Endometrial microvascular endothelial cells (primary cell): ENCODE results near the gene PALM. TPM values are rescaled to one million over a fixed set of nuclear protein-coding genes. Genes with fewer than 3 reads are reported as not detected.
"Not testable (repeated sequence)": the region's sequence is repeated elsewhere in the genome, so short reads cannot be mapped to it uniquely, and the experiment has no call there.

Experiments used
- in situ Hi-C: cut with HindIII; loops from 2 replicates; pipeline ENCODE4 v1.10.0; 2017; ENCODE audit warnings: low sequenced_read_pairs, low pct_unique_long_range_greater_than_20kb; ENCODE audit errors: inconsistent ontology term
- total RNA-seq: library from RNA; depleted of rRNA; stranded (reverse); fragments of >200 nt; gene quantifications from one replicate; pipeline ENCODE4 v1.2.3, GENCODE V29; 2015; ENCODE audit errors: inconsistent ontology term

The PALM gene
- total RNA-seq, 1 donor from 2014 or later, result not detected

DNA sequence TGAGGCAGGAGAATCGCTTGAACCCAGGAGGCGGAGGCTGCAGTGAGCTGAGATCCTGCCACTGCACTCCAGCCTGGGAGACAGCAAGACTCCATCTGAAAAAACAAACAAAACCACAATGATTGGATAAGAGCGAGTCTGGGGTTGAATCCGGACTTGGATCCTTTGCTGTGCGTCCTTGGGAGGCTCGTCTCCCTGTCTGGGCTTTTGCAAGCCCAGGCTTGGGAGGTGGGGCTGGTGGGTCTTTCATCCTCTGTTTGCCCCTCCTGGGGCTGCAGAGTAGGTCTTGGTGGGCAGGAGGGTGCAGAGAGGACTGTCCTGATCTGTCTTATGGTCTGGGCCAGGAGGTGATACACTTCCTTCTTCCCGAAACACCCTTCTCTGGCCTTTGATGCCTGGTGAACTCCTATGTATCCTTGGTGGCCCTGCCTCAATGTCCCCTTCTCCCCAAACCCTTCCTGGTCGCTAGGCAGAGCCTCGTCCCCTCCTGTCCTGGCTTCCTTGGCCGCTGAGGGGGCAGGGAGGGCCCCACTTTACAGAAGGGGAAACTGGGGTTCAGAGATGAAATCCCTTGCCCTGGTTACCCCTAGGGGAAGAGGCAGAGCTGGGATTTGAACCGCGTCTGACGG, 16.8 kb downstream of the PALM start:
- in situ Hi-C loops, result no loop called here

DNA sequence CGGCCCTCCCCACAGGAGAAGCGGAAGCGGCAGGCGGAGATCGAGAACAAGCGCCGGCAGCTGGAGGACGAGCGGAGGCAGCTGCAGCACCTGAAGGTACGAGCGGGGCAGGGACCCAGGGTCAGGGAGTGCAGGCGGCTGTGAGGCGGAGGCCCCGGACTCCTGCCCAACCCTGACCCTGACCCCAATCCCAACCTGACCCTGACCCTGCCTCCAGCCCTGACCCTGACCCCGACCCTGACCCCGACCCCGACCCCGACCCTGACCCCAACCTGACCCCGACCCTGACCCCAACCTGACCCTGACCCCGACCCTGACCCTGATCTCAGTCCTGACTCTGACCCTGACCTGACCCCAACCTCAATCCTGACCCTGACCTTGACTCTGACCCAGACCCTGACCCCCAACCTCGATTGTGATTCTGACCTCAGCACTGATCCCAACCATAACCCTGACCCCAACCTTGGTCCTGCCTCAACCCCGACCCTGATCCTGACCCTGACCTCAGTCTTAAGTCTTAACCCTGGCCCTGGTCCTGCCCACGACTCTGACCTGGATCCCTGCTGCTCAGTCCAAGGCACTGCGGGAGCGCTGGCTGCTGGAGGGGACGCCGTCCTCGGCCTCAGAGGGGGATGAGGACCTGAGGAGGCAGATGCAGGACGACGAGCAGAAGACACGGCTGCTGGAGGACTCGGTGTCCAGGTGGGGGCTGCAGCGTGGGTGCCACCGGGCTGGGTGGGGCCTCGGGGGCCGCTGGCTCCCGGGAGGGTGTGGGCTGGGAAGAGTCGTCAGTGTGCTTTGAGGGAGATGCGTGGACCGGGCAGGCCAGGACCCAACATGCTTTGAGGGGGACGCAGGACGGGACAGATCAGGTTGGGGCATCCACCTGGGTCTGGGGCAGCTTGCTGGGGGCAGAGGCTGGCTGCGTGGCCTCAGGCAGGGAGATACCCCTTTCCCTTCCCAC, 18.5 kb downstream of the PALM start:
- in situ Hi-C loops, result no loop called here

DNA sequence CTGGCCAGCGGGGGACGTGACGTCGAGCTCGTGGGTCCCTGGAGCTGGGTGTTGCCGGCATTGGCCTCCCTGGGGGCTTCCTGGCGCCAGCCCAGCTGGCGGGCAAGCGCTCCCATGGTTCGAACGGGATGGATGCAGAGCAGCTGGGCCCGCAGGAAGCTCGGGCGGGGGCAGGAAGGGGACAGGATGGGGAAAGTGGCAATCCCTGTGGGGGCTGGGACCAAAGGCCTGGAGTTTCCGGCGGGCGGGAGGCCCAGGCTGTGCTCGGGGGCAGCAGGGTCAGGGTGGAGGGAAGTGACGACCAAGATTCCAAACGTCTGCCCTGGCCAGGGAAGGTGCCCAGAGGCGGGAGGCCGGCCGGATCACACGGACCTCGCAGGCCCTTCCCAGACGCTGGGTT, 19.3 kb downstream of the PALM start:
- in situ Hi-C loops, result no loop called here

DNA sequence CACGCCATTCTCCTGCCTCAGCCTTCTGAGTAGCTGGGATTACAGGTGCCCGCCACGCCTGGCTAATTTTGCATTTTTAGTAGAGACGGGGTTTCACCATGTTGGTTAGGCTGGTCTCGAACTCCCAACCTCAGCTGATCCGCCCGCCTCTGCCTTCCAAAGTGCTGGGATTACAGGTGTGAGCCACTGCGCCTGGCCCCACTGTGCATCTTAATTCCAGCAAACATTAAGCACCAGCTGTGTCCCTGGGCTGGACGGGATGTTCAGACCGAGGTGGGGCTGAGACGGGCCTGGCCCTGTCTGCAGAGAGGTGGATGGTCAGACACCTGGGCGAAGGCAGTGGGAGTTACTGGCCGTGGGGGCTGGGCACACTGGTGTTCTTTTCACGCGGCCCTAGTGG, 20.8 kb downstream of the PALM start:
- in situ Hi-C loops, result not testable (repeated sequence)

DNA sequence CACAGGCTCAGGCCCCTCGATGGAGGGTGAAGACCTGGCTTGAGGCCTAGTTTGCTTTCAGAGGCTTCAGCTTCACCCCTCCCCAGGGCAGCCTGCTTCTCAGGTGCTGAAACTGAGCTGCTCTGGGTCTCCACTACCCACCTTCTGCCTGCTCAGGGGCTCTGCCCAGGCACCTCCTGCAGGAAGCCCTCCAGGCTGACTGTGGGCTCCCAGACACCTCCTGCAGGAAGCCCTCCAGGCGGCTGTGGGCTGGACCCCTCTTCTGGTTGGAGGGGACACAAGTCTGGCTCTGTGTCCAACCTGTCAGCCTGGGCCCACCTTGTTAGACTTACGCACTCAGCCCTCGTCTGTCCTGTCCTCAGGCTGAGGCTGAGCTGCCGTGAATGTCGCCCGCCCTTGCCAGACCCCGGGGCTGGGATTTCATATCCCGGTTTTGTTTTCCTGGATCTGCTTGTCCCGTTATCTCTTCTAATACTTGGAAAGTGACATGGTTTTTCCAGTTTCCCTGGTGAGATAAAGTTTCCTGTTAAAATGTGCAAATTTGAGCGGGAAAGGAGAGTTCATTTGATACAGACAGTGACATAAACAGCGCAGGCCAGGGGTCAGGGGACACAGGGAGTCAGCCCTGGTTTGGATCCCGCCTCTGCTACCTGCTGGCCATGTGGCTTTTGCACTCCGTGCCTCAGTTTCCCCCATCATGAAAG, 21.4 kb downstream of the PALM start:
- in situ Hi-C loops, result no loop called here

DNA sequence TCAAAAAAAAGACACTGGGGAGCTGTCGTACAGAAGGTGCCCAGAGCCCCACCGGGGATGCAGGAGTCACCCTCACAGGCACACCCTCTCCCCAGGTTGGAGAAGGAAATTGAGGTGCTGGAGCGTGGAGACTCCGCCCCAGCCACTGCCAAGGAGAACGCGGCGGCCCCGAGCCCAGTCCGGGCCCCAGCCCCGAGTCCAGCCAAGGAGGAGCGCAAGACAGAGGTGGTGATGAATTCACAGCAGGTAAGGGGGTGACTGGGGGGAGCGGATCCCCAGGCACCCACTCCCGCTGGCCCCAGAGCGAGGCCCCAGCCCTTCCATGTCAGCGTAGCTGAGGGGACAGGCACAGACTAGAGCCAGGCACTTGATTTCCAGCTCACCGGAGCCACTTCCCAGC, 22.3 kb downstream of the PALM start:
- in situ Hi-C loops, result no loop called here

DNA sequence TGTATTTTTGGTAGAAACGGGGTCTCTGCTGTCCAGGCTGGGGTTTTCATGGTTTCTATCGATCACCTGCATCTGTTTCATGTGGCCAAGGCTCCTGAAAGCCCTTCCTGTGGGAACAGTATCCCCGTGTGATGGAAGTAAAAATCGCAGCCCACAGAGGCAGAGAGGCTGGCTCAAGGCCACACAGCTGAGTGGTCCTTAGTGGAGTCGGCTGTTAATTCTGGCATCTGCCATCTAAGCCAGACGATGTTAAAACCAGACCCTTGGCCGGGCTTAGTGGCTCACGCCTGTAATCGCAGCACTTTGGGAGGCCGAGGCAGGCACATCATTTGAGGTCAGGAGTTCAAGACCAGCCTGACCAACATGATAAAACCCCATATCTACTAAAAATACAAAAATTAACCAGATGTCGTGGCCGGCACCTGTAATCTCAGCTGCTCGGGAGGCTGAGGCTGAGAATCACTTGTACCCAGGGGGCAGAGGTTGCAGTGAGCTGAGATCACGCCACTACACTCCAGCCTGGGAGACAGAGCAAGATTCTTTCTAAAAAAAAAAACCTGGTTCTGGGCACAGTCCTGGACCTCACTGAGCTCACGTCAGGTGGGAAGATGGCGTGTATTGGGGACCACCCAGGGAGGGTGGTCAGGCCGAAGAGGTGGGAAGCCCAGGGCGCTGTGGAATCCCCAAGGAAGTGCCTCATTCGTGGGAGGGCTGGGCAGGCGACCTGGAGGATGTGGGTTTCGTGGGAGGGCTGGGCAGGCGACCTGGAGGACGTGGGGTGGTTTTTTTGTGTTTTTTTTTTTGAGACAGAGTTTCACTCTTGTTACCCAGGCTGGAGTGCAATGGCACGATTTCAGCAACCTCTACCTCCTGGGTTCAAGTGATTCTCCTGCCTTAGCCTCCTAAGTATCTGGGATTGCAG, 23.7 kb downstream of the PALM start:
- in situ Hi-C loops, result no loop called here

DNA sequence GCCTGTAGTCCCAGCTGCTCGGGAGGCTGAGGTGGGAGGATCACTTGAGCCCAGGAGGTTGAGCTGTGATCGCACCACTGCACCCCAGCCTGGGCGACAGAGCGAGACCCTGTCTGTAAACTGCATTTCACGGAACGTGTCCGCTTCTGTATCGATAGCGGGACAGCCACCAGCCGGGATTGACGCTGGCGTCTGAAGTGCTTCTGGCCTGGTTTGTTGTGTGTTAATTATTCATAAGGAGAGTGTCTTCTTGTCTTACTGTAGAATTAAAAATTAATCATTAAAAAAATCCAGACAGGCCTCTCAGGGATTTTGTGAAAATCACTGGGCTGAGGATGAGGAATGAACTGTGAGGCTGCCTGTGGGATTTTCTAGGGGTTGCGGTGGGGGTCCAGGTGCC, 26.0 kb downstream of the PALM start:
- in situ Hi-C loops, result no loop called here

DNA sequence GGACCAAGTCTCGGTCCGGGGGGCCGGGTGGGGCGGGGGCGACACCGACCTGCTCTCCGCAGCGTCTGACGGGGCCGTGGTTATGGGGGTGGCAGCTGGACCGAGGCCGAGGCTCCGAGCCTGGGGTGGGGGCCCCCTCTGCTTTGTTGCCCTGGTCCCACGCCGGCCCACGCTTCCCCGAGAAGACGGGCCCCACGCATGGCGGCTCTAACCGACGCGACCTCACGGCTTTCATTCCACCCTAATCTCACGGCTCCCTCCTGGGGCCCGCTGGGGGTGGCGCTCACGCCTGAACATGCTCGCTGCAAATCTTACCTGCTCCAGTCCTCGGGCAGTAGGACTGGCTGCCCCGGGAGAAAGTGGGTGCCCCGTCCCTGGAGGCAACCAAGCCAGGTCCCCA, 27.4 kb downstream of the PALM start:
- in situ Hi-C loops, result no loop called here

DNA sequence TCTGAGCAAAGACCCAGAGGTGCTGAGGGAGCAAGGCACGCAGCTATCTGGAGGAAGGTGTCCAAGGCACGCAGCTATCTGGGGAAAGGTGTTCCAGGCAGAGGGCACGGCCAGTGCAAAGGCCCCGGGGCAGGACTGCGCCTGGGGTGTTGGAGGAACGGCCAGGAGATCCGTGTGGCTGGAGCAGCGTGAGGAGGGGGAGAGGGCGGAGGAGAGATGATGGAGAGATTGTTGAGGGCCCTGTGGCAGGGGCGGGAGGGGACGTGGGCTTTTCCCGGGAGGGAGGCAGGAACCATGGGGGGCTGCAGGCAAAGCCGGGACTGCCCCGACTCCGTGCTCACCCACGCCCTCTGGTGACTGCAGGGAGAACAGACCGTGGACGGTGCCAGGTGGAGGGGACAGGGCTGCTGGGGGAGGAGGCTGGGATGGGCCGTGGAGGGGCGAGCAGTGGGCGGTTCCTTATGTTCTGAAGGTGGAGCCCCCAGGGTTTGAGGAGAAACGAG, 28.9 kb downstream of the PALM start:
- in situ Hi-C loops, result no loop called here

DNA sequence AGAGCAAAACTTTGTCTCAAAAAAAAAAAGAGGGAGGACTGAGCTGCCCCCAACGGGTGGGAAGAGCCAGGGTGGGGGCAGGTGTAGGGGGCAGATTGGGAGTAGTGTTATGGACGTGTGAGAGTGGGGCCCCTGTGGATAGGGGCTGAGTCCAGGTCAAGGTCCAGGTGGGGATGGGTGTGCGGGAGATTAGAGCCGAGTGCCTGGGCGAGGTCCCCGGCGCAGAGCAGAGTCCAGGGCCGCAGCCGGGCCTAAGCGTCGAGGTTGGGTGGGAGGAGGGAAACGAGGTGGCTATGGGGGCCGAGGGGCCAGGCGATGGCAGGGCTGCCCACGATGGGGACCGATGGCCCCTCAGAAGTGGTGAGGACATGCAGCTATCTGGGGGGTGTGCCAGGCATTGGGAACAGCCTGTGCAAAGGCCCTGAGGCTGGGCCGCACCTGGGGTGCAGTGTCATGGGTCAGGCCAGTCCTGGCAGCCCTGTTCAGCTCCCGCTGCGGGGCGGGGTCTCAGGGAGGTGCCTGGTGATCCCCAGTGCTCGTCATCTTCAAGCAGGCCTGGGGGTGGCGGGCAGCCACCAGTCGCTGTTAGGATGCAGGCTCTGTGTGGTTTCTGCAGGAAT, 29.9 kb downstream of the PALM start:
- in situ Hi-C loops, result no loop called here

DNA sequence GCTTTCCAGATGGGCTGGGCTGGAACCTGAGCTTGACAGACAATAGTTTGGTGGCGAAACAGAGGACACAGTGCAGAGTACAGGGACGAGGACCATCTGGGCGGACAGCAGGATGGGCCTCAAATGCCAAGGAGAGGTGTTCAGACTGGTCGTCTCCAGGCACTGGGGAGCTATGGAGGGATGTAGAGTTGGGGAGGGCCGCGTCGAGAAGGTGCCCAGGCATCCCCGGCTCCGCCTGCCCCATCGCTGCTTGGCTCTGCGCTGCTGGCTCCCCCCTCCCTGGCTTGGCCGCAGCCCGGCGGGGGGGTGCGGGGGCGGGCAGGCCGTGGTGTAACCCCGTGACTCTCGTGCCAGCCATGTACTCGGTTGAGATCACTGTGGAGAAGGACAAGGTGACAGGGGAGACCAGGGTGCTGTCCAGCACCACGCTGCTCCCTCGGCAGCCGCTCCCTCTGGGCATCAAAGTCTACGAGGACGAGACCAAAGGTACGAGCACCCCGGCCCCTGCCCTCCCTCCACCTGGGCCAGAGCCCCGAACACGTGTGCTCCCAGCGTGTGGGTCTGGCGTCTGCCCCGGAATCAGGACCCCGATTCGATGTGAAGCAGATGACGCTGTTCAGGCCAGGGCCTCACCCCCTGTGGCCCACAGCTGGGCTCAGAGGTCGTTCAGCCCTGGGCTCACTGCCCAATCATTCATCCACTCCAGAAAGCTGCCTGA, 31.4 kb downstream of the PALM start:
- in situ Hi-C loops, result no loop called here

DNA sequence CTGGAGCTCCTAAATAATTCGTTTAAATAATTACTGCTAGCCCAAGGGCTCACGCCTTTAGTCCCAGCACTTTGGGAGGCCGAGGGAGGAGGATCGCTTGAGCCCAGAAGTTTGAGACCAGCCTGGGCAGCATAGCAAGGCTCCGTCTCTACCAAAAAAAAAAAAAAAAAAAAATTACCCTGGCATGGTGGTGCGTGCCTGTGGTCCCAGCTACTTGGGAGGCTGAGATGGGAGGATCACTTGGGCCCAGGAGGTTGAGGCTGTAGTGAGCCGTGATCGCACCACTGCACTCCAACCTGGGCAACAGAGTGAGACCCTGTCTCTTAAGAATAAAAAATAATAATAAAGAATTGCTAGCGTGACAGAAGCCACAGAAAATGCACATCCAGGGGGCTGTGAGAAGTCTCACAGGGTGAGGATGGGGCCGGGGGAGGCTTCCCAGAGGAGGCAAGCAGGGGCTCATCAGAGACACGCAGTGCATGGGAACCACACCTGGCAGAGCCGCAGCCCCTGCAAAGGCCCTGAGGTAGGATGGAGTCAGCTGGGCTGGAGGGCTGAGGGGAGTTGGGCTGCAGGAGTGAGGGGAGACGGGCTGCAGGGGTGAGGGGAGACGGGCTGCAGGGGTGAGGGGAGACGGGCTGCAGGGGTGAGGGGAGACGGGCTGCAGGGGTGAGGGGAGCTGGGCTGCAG, 32.2 kb downstream of the PALM start:
- in situ Hi-C loops, result not testable (repeated sequence)

DNA sequence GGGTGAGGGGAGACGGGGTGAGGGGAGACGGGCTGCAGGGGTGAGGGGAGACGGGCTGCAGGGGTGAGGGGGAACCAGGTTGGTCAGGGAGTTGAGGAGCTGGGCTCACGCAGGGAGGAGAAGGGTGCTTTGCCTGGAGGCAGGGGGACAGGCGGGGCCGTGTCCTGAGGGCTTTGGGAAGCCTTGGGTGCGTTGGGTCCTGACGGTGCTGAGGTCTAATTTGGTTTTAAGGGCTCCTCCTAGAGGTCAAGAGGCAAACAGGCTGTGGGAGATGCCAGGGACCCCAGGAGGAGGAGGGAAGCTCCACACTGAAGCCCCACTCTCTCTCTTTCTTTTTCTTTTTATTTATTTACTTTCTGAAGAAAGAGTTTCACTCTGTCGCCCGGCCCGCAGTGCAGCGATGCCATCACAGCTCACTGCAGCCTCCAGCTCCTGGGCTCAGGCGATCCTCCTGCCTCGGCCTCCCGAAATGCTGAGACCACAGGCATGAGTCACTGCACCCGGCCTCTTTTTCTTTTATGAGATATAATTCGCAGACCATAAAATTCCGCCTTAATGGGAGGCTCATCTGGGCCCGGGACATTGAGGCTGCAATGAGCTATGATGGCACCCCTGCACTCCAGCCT, 32.9 kb downstream of the PALM start:
- in situ Hi-C loops, result no loop called here

DNA sequence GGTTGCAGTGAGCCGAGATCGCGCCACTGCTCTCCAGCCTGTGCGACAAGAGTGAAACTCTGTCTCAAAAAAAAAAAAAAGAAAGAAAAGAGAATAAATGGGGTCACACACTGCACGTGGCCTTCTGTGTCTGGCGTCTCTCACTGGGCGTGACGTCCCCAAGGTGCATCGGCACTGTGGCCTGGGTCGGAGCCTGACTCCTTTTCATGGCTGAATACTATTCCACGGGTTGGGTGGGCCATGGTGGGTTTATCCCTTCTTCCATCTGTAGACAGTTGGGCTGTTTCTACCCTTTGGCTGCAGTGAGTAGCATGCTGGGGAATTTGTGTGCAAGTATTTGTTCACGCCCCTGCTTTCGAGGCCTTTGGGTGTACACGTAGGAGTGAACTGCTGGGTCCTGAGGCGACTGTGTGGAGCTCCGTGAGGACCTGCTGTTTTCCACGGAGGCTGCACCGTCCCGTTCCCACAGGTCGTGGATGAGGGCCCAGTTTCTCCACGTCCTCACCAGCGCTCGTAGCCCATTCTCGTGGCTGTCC, 33.9 kb downstream of the PALM start:
- in situ Hi-C loops, result no loop called here

DNA sequence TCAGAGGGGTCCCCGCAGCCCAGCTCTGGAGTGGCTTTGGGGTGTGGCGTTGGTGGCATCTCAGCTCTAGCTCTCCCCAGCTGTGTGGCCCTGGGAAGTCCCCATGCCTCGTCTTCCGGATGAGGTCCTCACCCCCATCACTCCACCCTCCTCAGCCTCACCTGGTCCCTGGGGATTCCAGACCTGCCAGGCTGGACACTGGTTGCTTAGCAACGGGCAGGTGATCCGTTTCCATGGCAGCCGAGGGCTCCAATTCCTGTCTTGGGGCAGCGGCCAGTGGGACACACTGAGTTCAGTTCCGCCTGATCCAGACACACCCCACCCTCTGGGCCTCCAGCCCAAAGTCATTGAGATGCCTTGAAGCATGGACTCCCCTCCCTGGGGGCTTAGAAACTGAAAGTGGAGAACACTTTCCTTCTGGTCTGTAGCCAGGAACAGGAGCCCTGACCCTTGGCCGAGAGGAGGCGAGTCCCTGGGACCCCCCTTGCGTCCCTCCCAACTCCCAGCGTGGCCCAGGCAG, 34.5 kb downstream of the PALM start:
- in situ Hi-C loops, result no loop called here
